GM23248 (cell line): ENCODE results near the gene PANK1.
"Not testable (repeated sequence)": the region's sequence is repeated elsewhere in the genome, so short reads cannot be mapped to it uniquely, and the experiment has no call there.

Experiments used
- EZH2 ChIP-seq: fragments of 200-600 bp; sonication (generic); IDR thresholded peaks from 2 replicates; pipeline ENCODE4 v1.6.1; 2018; ENCODE audit warnings: antibody characterized with exemption, mild to moderate bottlenecking; ENCODE audit not compliant: insufficient read depth, poor library complexity, severe bottlenecking
- EZH2phosphoT487 ChIP-seq: fragments of 200-600 bp; sonication (generic); IDR thresholded peaks from 2 replicates; pipeline ENCODE4 v1.6.1; 2018; ENCODE audit warnings: antibody characterized with exemption, moderate library complexity, mild to moderate bottlenecking, low read depth; ENCODE audit not compliant: insufficient read depth

- not testable (repeated sequence) for TF ChIP-seq EZH2phosphoT487, EZH2
Measured at GRCh38 chr10:89546651-89547050, 98.4 kb downstream of the PANK1 start.
